H9 (cell line): ENCODE measurements around the gene UBA1. TPM values are rescaled to one million over a fixed set of nuclear protein-coding genes. Genes with fewer than 3 reads are reported as not detected.

Experiments used
- DNase-seq: peaks from one replicate; pipeline ENCODE4 v3.0.0-alpha.2; 2017
- H2AFZ ChIP-seq: one replicate; pipeline ENCODE4 v1.6.1; 2013; ENCODE audit warnings: mild to moderate bottlenecking, low read length, control low read depth, moderate library complexity
- H2AK5ac ChIP-seq: 2 replicates; pipeline ENCODE4 v1.6.1; 2013; ENCODE audit warnings: low read length, control low read depth, mixed read lengths; ENCODE audit not compliant: insufficient read length
- H2BK120ac ChIP-seq: one replicate; pipeline ENCODE4 v1.6.1; 2013; ENCODE audit warnings: low read depth, mild to moderate bottlenecking, low read length, control low read depth, inconsistent platforms; ENCODE audit not compliant: poor library complexity, severe bottlenecking
- H2BK12ac ChIP-seq: 2 replicates; pipeline ENCODE4 v1.6.1; 2013; ENCODE audit warnings: low read length, control low read depth, mixed read lengths, low read depth; ENCODE audit not compliant: insufficient read length
- H2BK15ac ChIP-seq: 2 replicates; pipeline ENCODE4 v1.6.1; 2013; ENCODE audit warnings: low read depth, low read length, control low read depth
- H2BK20ac ChIP-seq: one replicate; pipeline ENCODE4 v1.6.1; 2013; ENCODE audit warnings: low read depth, mild to moderate bottlenecking, low read length, control low read depth, inconsistent platforms; ENCODE audit not compliant: poor library complexity, severe bottlenecking
- H2BK5ac ChIP-seq: 2 replicates; pipeline ENCODE4 v1.6.1; 2013; ENCODE audit warnings: low read length, control low read depth, mixed read lengths; ENCODE audit not compliant: insufficient read length
- H3K14ac ChIP-seq: 2 replicates; pipeline ENCODE4 v1.6.1; 2013; ENCODE audit warnings: low read length, control low read depth; ENCODE audit not compliant: insufficient read depth
- H3K18ac ChIP-seq: 2 replicates; pipeline ENCODE4 v1.6.1; 2013; ENCODE audit warnings: low read depth, mild to moderate bottlenecking, mixed read lengths, low read length, control low read depth; ENCODE audit not compliant: insufficient read length
- H3K23ac ChIP-seq: 2 replicates; pipeline ENCODE4 v1.6.1; 2013; ENCODE audit warnings: low read length, control low read depth, mixed read lengths, low read depth; ENCODE audit not compliant: insufficient read length
- H3K23me2 ChIP-seq: 2 replicates; pipeline ENCODE4 v1.6.1; 2013; ENCODE audit warnings: low read depth, mild to moderate bottlenecking, mixed read lengths, low read length, control low read depth; ENCODE audit not compliant: insufficient read length, poor library complexity, severe bottlenecking
- H3K27ac ChIP-seq: 2 replicates; pipeline ENCODE4 v1.5.1; 2013; ENCODE audit warnings: low read length, control low read depth, mixed read lengths, low read depth; ENCODE audit not compliant: insufficient read length
- H3K27me3 ChIP-seq: 2 replicates; pipeline ENCODE4 v1.6.1; 2013; ENCODE audit warnings: low read length, control low read depth, inconsistent platforms; ENCODE audit not compliant: insufficient read depth
- H3K4ac ChIP-seq: 2 replicates; pipeline ENCODE4 v1.6.1; 2013; ENCODE audit warnings: low read depth, mild to moderate bottlenecking, control low read depth, inconsistent platforms, low read length, moderate library complexity
- H3K4me1 ChIP-seq: 2 replicates; pipeline ENCODE4 v1.6.1; 2013; ENCODE audit warnings: low read length, control low read depth, inconsistent platforms; ENCODE audit not compliant: insufficient read depth
- H3K4me2 ChIP-seq: 2 replicates; pipeline ENCODE4 v1.6.1; 2013; ENCODE audit warnings: low read length, control low read depth, mixed read lengths; ENCODE audit not compliant: insufficient read length, insufficient read depth
- H3K56ac ChIP-seq: 2 replicates; pipeline ENCODE4 v1.6.1; 2013; ENCODE audit warnings: low read depth, mild to moderate bottlenecking, mixed read lengths, low read length, control low read depth; ENCODE audit not compliant: insufficient read length
- H3K79me1 ChIP-seq: 2 replicates; pipeline ENCODE4 v1.6.1; 2013; ENCODE audit warnings: low read depth, mild to moderate bottlenecking, moderate library complexity, low read length, control low read depth, inconsistent platforms; ENCODE audit not compliant: insufficient read depth, poor library complexity, severe bottlenecking
- H3K79me2 ChIP-seq: 2 replicates; pipeline ENCODE4 v1.6.1; 2013; ENCODE audit warnings: low read length, control low read depth, inconsistent platforms; ENCODE audit not compliant: insufficient read depth
- H3K9ac ChIP-seq: 2 replicates; pipeline ENCODE4 v1.6.1; 2013; ENCODE audit warnings: low read length, control low read depth, mixed read lengths; ENCODE audit not compliant: insufficient read length; ENCODE audit errors: extremely low read depth
- H3K9me3 ChIP-seq: one replicate; pipeline ENCODE4 v1.6.1; 2013; ENCODE audit warnings: low read depth, low read length, inconsistent platforms; ENCODE audit not compliant: control insufficient read depth
- H3T11ph ChIP-seq: one replicate; pipeline ENCODE4 v1.6.1; 2013; ENCODE audit warnings: mild to moderate bottlenecking, low read length, control low read depth, inconsistent platforms
- H4K20me1 ChIP-seq: one replicate; pipeline ENCODE4 v1.6.1; 2013; ENCODE audit not compliant: control insufficient read depth, insufficient read length, insufficient read depth
- H4K5ac ChIP-seq: 2 replicates; pipeline ENCODE4 v1.6.1; 2013; ENCODE audit warnings: low read depth, mild to moderate bottlenecking, mixed read lengths, low read length, control low read depth; ENCODE audit not compliant: insufficient read length
- H4K8ac ChIP-seq: replicated peaks from 2 replicates; pipeline ENCODE4 v1.6.1; 2013; ENCODE audit warnings: low read length, control low read depth, mixed read lengths, low read depth; ENCODE audit not compliant: insufficient read length
- H4K91ac ChIP-seq: 2 replicates; pipeline ENCODE4 v1.6.1; 2013; ENCODE audit warnings: low read depth, mild to moderate bottlenecking, moderate library complexity, mixed read lengths, low read length, control low read depth; ENCODE audit not compliant: insufficient read length
- H3K27ac Mint-ChIP-seq, 3 experiments: 2 replicates in 2 of 3; 3 replicates in 1 of 3; pipeline ENCODE4 v1.8.0; 2020 to 2021; ENCODE audit warnings: mixed read lengths in 3 of 3, mild to moderate bottlenecking in 1 of 3, moderate library complexity in 1 of 3
- H3K27me3 Mint-ChIP-seq: 2 replicates; pipeline ENCODE4 v1.8.0; 2021; ENCODE audit warnings: low read depth, mild to moderate bottlenecking, moderate library complexity, mixed read lengths
- H3K36me3 Mint-ChIP-seq, 3 experiments: 2 replicates in 2 of 3; 3 replicates in 1 of 3; pipeline ENCODE4 v1.8.0; 2020 to 2021; ENCODE audit warnings: low read depth in 3 of 3, mixed read lengths in 3 of 3; ENCODE audit not compliant: insufficient read depth in 1 of 3
- H3K4me1 Mint-ChIP-seq, 2 experiments: 2 replicates each; pipeline ENCODE4 v1.8.0; 2020; ENCODE audit warnings: mixed read lengths in 2 of 2
- H3K4me3 Mint-ChIP-seq, 2 experiments: 2 replicates in 1 of 2; 3 replicates in 1 of 2; pipeline ENCODE4 v1.8.0; 2020 to 2021; ENCODE audit warnings: mild to moderate bottlenecking in 2 of 2, mixed read lengths in 2 of 2, moderate library complexity in 1 of 2
- H3K9me3 Mint-ChIP-seq, 2 experiments: 2 replicates in 1 of 2; 3 replicates in 1 of 2; pipeline ENCODE4 v1.8.0; 2020; ENCODE audit warnings: mild to moderate bottlenecking in 2 of 2, mixed read lengths in 2 of 2, moderate library complexity in 1 of 2
- CTCF ChIP-seq: fragments of 200-600 bp; sonication (generic); conservative IDR thresholded peaks from 3 replicates; pipeline ENCODE4 v1.8.0; 2021; ENCODE audit warnings: antibody characterized with exemption, mild to moderate bottlenecking
- WGBS: extraction: QIAGEN DNeasy Blood & Tissue Kit; methylation state at CpG from one replicate; pipeline ENCODE4 v1.1.7; 2013; ENCODE audit warnings: missing lambda C conversion rate, low lambda C conversion rate, mixed read lengths; ENCODE audit not compliant: insufficient read length; ENCODE audit errors: extremely low coverage; 5-methylcytosine and 5-hydroxymethylcytosine counted together
- total RNA-seq: library from RNA; stranded (reverse); gene quantifications from 2 replicates; pipeline ENCODE4 v1.2.1, GENCODE V29; 2021

UBA1 gene
- total RNA-seq, 1 experiment from 2014 or later: 427 TPM

- Histone ChIP-seq H2AFZ (no peak overlapping the region), H3K18ac (no peak overlapping the region), H3K9ac (no peak overlapping the region), H4K20me1 (no peaks in the 10 kb centered on the region), H2BK12ac (no peak overlapping the region), H3K4ac (no peak overlapping the region), H3K79me2 (peaks cover 15% of the 10 kb centered on the region; the same call in 1 of the 2 replicates), H4K5ac (no peak overlapping the region), H3K9me3 (no peaks in the 10 kb centered on the region), H2BK5ac (no peak overlapping the region), H3K56ac (no peak overlapping the region), H2BK15ac (no peak overlapping the region), H4K91ac (no peak overlapping the region), H3K27me3 (no peaks in the 10 kb centered on the region), H3K79me1 (peaks cover 2% of the 10 kb centered on the region), H2AK5ac (no peak overlapping the region), H3K27ac (no peak overlapping the region), H2BK120ac (no peak overlapping the region), H2BK20ac (no peak overlapping the region), H3K4me2 (peak overlapping the region; percentile 52), H4K8ac (no peak overlapping the region), H3K23me2 (peaks cover 5% of the 10 kb centered on the region), H3K23ac (no peak overlapping the region), H3T11ph (no peak overlapping the region), H3K4me1 (0 out of 2 replicates have a peak, but pooled peaks cover 2% of the 10 kb centered on the region), H3K14ac (no peak overlapping the region)
- no CpG with 5 or more reads among the region's 3 CpGs for WGBS
- Mint-ChIP-seq H3K27me3 (peaks cover 3% of the 10 kb centered on the region; the same call in 1 of the 2 replicates), H3K27ac (peak overlapping the region; percentile 56 to 100 (median 77); a peak in 5 of 7 replicates), H3K9me3 (no peaks in the 10 kb centered on the region; a peak in 1 of 5 replicates), H3K4me3 (peak overlapping the region; percentile 98 to 100), H3K36me3 (peaks cover 2 to 16% (median 8%) of the 10 kb centered on the region in 3 experiments; a peak in 5 of 7 replicates), H3K4me1 (peaks cover 5 to 24% of the 10 kb centered on the region in 2 experiments)
- no peak for DNase-seq
- no peak for TF ChIP-seq CTCF
Measured at GRCh38 chrX:47234583-47234982, 41.0 kb downstream of the UBA1 start.
